Keratinocyte (primary cell): ENCODE measurements around the gene ANKRD60. TPM values are rescaled to one million over a fixed set of nuclear protein-coding genes. Genes with fewer than 3 reads are reported as not detected.

Source experiments
- DNase-seq: peaks from one replicate; pipeline ENCODE4 v3.0.0-alpha.2; 2011; ENCODE audit warnings: low read depth, missing footprints, low spot score
- FAIRE-seq: peaks from 2 replicates; lab custom pipeline; 2011; peaks lifted over from hg19 to GRCh38; lab: Jason Lieb, UNC
- H2AFZ ChIP-seq: 2 replicates; pipeline ENCODE4 v1.6.0; 2012; ENCODE audit warnings: low read length, control low read depth, inconsistent platforms; ENCODE audit not compliant: control insufficient read depth
- H3K27ac ChIP-seq: 2 replicates; pipeline ENCODE4 v1.5.1; 2011; ENCODE audit warnings: low read length; ENCODE audit not compliant: control insufficient read depth, insufficient read depth
- H3K27me3 ChIP-seq: 3 replicates; pipeline ENCODE4 v1.6.0; 2011; ENCODE audit warnings: low read length; ENCODE audit not compliant: control insufficient read depth, insufficient read depth; ENCODE audit errors: extremely low read depth
- H3K36me3 ChIP-seq, 2 experiments: 2 replicates in 1 of 2; 3 replicates in 1 of 2; pipeline ENCODE4 v1.5.1; 2011; ENCODE audit warnings: low read length in 2 of 2, mild to moderate bottlenecking in 1 of 2; ENCODE audit not compliant: control insufficient read depth in 2 of 2, insufficient read depth in 2 of 2; ENCODE audit errors: extremely low read depth in 1 of 2
- H3K4me1 ChIP-seq: 3 replicates; pipeline ENCODE4 v1.5.1; 2011; ENCODE audit warnings: low read length; ENCODE audit not compliant: control insufficient read depth, insufficient read depth; ENCODE audit errors: extremely low read depth
- H3K4me2 ChIP-seq: 3 replicates; pipeline ENCODE4 v1.6.0; 2011; ENCODE audit warnings: low read depth, low read length; ENCODE audit not compliant: control insufficient read depth, insufficient read depth; ENCODE audit errors: extremely low read depth
- H3K4me3 ChIP-seq, 3 experiments: fragments of 200-600 bp in 1 of 3; sonication (generic) in 1 of 3; 2 replicates in 2 of 3; 3 replicates in 1 of 3; pipeline ENCODE4 v1.5.1; 2011 to 2016; ENCODE audit warnings: low read length in 3 of 3, mild to moderate bottlenecking in 3 of 3, control low read depth in 2 of 3, inconsistent platforms in 1 of 3, low read depth in 1 of 3, mixed read lengths in 1 of 3, mixed run types in 1 of 3, moderate library complexity in 1 of 3; ENCODE audit not compliant: control insufficient read depth in 2 of 3, insufficient read depth in 2 of 3; ENCODE audit errors: extremely low read depth in 1 of 3
- H3K79me2 ChIP-seq: 2 replicates; pipeline ENCODE4 v1.6.0; 2012; ENCODE audit warnings: low read length; ENCODE audit not compliant: control insufficient read depth, insufficient read depth
- H3K9ac ChIP-seq: 3 replicates; pipeline ENCODE4 v1.6.0; 2011; ENCODE audit warnings: low read length; ENCODE audit not compliant: control insufficient read depth, insufficient read depth; ENCODE audit errors: extremely low read depth
- H3K9me1 ChIP-seq: 3 replicates; pipeline ENCODE4 v1.6.0; 2011; ENCODE audit warnings: low read length; ENCODE audit not compliant: control insufficient read depth, insufficient read depth; ENCODE audit errors: extremely low read depth
- H3K9me3 ChIP-seq: 2 replicates; pipeline ENCODE4 v1.5.1; 2012; ENCODE audit warnings: low read depth, low read length; ENCODE audit not compliant: control insufficient read depth
- H4K20me1 ChIP-seq: 3 replicates; pipeline ENCODE4 v1.6.0; 2011; ENCODE audit warnings: low read length; ENCODE audit not compliant: control insufficient read depth, insufficient read depth; ENCODE audit errors: extremely low read depth
- EZH2 ChIP-seq: IDR thresholded peaks from one replicate; pipeline ENCODE4 v1.6.1; 2012; ENCODE audit warnings: inconsistent platforms, mild to moderate bottlenecking, low read length, moderate library complexity
- dilution Hi-C: fragments of 300-500 bp; cut with MboI; formaldehyde crosslinking; loops from one replicate; pipeline ENCODE4 v1.7.0; 2020; ENCODE audit warnings: low sequenced_read_pairs; ENCODE audit not compliant: extremely low pct_ligation_motif_present
- polyA plus RNA-seq, 5 experiments: library from polyadenylated mRNA; depleted of rRNA in 3 of 5; stranded (reverse) in 3 of 5; stranded (forward) in 1 of 5; unstranded in 1 of 5; fragments of >200 nt; gene quantifications; 1 replicate in 1 of 5; 2 replicates in 3 of 5; 3 replicates in 1 of 5; pipeline versions ENCODE4 v1.2.1 to v1.2.3, GENCODE V29; 2011 to 2012; ENCODE audit warnings: missing spikeins in 2 of 5, low read depth in 1 of 5, low replicate concordance in 1 of 5
- TF ChIP-seq, protein P1 (sequence below), 3 experiments: IDR thresholded peaks in 1 of 3; conservative IDR thresholded peaks in 1 of 3; optimal IDR thresholded peaks in 1 of 3; 2 replicates in 2 of 3; 3 replicates in 1 of 3; pipeline versions ENCODE3 to v1.5.1; 2011; ENCODE audit warnings: low read length in 3 of 3, mild to moderate bottlenecking in 3 of 3, moderate library complexity in 2 of 3, control low read depth in 1 of 3, inconsistent platforms in 1 of 3; ENCODE audit not compliant: insufficient read depth in 2 of 3; ENCODE audit errors: extremely low read depth in 1 of 3

Gene ANKRD60
- polyA plus RNA-seq, 1 donor (not counting 4 experiments of a cell fraction or from before 2014, with no cell fraction given) = not detected

DNA sequence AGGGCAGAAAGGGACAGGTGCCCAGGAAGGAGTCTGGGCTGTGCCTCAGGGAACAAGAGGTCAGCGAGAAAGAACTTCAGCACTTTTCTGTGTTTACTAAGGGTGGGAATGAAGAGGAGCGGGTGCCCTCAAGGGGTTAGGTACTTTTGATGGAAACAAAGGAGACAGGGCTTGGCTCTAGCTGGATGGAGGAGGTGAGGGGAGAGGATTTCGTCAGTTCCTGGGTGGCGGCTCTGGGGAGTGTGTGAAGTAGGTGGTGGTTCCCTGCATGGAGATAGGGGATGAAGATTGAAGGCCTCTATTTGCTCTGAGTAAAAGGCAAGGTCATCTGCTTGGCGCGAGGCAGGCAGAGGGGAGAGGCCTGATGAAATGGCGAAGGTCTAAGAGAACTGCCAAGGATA lies 40.0 kb upstream of the ANKRD60 start:
- dilution Hi-C loops = no loop called here
- Histone ChIP-seq H3K4me3 (no peak overlapping the region), H2AFZ (no peak overlapping the region), H3K27ac (no peak overlapping the region), H3K36me3 (peaks cover 16 to 25% of the 10 kb centered on the region in 2 experiments), H3K27me3 (no peaks in the 10 kb centered on the region), H3K9me1 (no peaks in the 10 kb centered on the region), H3K4me2 (no peak overlapping the region), H3K9ac (no peak overlapping the region), H4K20me1 (no peaks in the 10 kb centered on the region), H3K79me2 (peaks cover 1% of the 10 kb centered on the region), H3K9me3 (no peaks in the 10 kb centered on the region), H3K4me1 (no peaks in the 10 kb centered on the region)
- DNase-seq (no peak), FAIRE-seq (no peak)
- TF ChIP-seq, protein P1, sequence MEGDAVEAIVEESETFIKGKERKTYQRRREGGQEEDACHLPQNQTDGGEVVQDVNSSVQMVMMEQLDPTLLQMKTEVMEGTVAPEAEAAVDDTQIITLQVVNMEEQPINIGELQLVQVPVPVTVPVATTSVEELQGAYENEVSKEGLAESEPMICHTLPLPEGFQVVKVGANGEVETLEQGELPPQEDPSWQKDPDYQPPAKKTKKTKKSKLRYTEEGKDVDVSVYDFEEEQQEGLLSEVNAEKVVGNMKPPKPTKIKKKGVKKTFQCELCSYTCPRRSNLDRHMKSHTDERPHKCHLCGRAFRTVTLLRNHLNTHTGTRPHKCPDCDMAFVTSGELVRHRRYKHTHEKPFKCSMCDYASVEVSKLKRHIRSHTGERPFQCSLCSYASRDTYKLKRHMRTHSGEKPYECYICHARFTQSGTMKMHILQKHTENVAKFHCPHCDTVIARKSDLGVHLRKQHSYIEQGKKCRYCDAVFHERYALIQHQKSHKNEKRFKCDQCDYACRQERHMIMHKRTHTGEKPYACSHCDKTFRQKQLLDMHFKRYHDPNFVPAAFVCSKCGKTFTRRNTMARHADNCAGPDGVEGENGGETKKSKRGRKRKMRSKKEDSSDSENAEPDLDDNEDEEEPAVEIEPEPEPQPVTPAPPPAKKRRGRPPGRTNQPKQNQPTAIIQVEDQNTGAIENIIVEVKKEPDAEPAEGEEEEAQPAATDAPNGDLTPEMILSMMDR (optimal IDR thresholded peaks at IDR 0.05 in 1 of 3, IDR thresholded peaks at IDR 0.05 in 1 of 3, conservative IDR thresholded peaks at IDR 0.05 in 1 of 3; ENCODE audit: extremely low read depth in 1 of 3, insufficient read depth in 2 of 3, low read length in 3 of 3) = no peak

DNA sequence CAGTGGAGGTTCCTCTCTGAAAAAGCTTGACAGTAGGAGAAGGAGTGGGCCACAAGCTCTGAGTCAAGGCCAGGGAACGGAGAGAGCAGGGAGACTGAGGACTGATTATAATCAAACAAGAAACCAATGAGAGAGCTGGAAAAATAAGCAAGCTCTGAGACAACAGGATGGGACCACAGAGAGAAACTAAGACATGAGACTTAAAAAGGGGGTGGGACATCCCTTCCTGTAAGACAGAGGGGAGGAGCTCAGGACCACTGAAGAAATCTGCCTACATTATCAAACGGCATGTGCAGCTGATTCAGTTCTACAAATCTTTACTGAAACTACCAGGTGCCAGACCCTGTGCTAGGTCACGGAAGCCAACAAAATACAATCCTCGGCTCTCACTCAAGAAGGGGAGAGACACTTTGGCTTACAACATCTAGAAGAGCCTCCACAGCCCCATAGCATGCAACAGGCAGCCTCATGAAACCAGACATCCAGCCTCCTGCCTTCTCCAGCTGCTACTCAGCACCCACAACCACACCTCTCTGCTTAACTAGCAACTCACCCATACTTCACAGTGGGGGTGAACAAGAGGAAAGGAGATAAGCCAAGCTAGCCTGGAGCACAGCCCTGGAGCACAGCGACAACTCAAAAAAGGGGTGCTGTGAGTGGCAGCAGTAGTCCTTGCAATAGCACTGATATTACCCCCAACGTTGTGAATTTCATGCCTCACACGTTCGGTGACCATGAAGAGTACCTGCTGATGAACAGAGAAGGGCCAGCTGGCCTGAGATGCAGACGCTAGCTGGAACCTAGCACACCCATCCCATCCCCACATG lies 39.1 kb upstream of the ANKRD60 start:
- no peak overlapping the region for H3K4me2 ChIP-seq
- H3K27me3 ChIP-seq = no peaks in the 10 kb centered on the region
- H3K9ac ChIP-seq = no peak overlapping the region
- H3K36me3 ChIP-seq = peaks cover 21 to 28% of the 10 kb centered on the region in 2 experiments
- FAIRE-seq = no peak
- no peaks in the 10 kb centered on the region for H3K9me3 ChIP-seq
- no peak for TF ChIP-seq EZH2
- TF ChIP-seq, protein P1 (optimal IDR thresholded peaks at IDR 0.05 in 1 of 3, IDR thresholded peaks at IDR 0.05 in 1 of 3, conservative IDR thresholded peaks at IDR 0.05 in 1 of 3; ENCODE audit: extremely low read depth in 1 of 3, insufficient read depth in 2 of 3, low read length in 3 of 3) = no peak
- H3K4me3 ChIP-seq = no peak overlapping the region
- no peak overlapping the region for H2AFZ ChIP-seq
- H4K20me1 ChIP-seq = no peaks in the 10 kb centered on the region
- H3K27ac ChIP-seq = no peak overlapping the region
- no peaks in the 10 kb centered on the region for H3K4me1 ChIP-seq
- no peaks in the 10 kb centered on the region for H3K9me1 ChIP-seq
- dilution Hi-C loops = no loop called here
- H3K79me2 ChIP-seq = no peaks in the 10 kb centered on the region
- no peak for DNase-seq
